GM19351 (cell line): ENCODE results near the gene BCL11B.

ENCODE experiments used
- ATAC-seq: cut with Tn5 transposase; IDR thresholded peaks from one replicate; pipeline ENCODE4 v1.9.1; 2021; ENCODE audit warnings: mild to moderate bottlenecking, moderate library complexity; ENCODE audit not compliant: unreplicated experiment

The BCL11B gene

GRCh38 chr14:99268810-99269707 lies 2.9 kb downstream of the BCL11B start:
- ATAC-seq = no peak

- no peak for ATAC-seq
Measured at GRCh38 chr14:99267837-99268781, 3.9 kb downstream of the BCL11B start.

- ATAC-seq = no peak
Measured at GRCh38 chr14:99267381-99267780, 4.6 kb downstream of the BCL11B start.

GRCh38 chr14:99266181-99267178 lies 5.5 kb downstream of the BCL11B start:
- peak; percentile 77 for ATAC-seq

- ATAC-seq = no peak
Measured at GRCh38 chr14:99265571-99265970, 6.4 kb downstream of the BCL11B start.

- ATAC-seq = no peak
Measured at GRCh38 chr14:99264691-99265450, 7.1 kb downstream of the BCL11B start.

GRCh38 chr14:99263564-99264330 lies 8.2 kb downstream of the BCL11B start:
- no peak for ATAC-seq

- ATAC-seq = no peak
Measured at GRCh38 chr14:99262977-99263448, 9.0 kb downstream of the BCL11B start.

- ATAC-seq = no peak
Measured at GRCh38 chr14:99261912-99262787, 9.8 kb downstream of the BCL11B start.

- ATAC-seq = no peak
Measured at GRCh38 chr14:99260587-99261551, 11.1 kb downstream of the BCL11B start.

- no peak for ATAC-seq
Measured at GRCh38 chr14:99260116-99260515, 11.9 kb downstream of the BCL11B start.

GRCh38 chr14:99258876-99259726 lies 12.9 kb downstream of the BCL11B start:
- ATAC-seq = no peak

GRCh38 chr14:99258341-99258861 lies 13.6 kb downstream of the BCL11B start:
- no peak for ATAC-seq

- ATAC-seq = no peak
Measured at GRCh38 chr14:99257673-99258221, 14.2 kb downstream of the BCL11B start.

- no peak for ATAC-seq
Measured at GRCh38 chr14:99257122-99257672, 14.8 kb downstream of the BCL11B start.
